Left colon (tissue), 2 donors: ENCODE data around the gene USP28. TPM values are rescaled to one million over a fixed set of nuclear protein-coding genes. Genes with fewer than 3 reads are reported as not detected.
"Not testable (repeated sequence)": the region's sequence is repeated elsewhere in the genome, so short reads cannot be mapped to it uniquely, and the experiment has no call there.

Experiments used
- ATAC-seq: fragments of 200-7000 bp; cut with Tn5 transposase; one replicate; pipeline ENCODE4 v1.9.1; 2020; ENCODE audit warnings: mild to moderate bottlenecking, moderate library complexity
- DNase-seq, 2 donors: peaks; one replicate each; pipeline ENCODE4 v3.0.0-alpha.2; 2020
- intact Hi-C, 2 donors: fragments of 100-400 bp; cut with DNase I in 1 of 2; cut with micrococcal nuclease in 1 of 2; formaldehyde crosslinking; loops; one replicate each; pipeline versions ENCODE4 v1.11.2 to v1.14.0; 2022; cut with DNase I, micrococcal nuclease
- long read RNA-seq: library from polyadenylated mRNA; unstranded; transcript quantifications from one replicate; pipeline ENCODE4 v2.0.0, GENCODE V29; 2021
- total RNA-seq, 2 donors: library from RNA; stranded (reverse); fragmentation: NEBNext Ultra II Directional; extraction: Animal tissue kit (Norgen Biotek cat#: 25700); gene quantifications; one replicate each; pipeline ENCODE4 v1.2.1, GENCODE V29; 2021
- donor health status: DM: no; HTN: no; CAD: no.
- donor health status: DM: yes; HTN: yes; CAD: no.

Gene USP28, protein sequence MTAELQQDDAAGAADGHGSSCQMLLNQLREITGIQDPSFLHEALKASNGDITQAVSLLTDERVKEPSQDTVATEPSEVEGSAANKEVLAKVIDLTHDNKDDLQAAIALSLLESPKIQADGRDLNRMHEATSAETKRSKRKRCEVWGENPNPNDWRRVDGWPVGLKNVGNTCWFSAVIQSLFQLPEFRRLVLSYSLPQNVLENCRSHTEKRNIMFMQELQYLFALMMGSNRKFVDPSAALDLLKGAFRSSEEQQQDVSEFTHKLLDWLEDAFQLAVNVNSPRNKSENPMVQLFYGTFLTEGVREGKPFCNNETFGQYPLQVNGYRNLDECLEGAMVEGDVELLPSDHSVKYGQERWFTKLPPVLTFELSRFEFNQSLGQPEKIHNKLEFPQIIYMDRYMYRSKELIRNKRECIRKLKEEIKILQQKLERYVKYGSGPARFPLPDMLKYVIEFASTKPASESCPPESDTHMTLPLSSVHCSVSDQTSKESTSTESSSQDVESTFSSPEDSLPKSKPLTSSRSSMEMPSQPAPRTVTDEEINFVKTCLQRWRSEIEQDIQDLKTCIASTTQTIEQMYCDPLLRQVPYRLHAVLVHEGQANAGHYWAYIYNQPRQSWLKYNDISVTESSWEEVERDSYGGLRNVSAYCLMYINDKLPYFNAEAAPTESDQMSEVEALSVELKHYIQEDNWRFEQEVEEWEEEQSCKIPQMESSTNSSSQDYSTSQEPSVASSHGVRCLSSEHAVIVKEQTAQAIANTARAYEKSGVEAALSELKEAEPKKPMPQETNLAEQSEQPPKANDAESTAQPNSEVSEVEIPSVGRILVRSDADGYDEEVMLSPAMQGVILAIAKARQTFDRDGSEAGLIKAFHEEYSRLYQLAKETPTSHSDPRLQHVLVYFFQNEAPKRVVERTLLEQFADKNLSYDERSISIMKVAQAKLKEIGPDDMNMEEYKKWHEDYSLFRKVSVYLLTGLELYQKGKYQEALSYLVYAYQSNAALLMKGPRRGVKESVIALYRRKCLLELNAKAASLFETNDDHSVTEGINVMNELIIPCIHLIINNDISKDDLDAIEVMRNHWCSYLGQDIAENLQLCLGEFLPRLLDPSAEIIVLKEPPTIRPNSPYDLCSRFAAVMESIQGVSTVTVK
- 10 to 100 TPM; 20.0 to 21.8 TPM for total RNA-seq
- long read RNA-seq, partial matches to known transcripts: 4 of 15 reads
- long read RNA-seq, other reads (novel, unspliced or antisense): 11 of 15 reads

GRCh38 chr11:113875234-113876073 lies at the start of gene USP28:
Gene USP28, minus strand, starts transcription at chr11:113875572. Its CDS starts 71 bp downstream, at chr11:113875501.
- peak; percentile 90 for ATAC-seq
- DNase-seq: peak; percentile 97 to 98
- intact Hi-C loops: no loop called here

DNA sequence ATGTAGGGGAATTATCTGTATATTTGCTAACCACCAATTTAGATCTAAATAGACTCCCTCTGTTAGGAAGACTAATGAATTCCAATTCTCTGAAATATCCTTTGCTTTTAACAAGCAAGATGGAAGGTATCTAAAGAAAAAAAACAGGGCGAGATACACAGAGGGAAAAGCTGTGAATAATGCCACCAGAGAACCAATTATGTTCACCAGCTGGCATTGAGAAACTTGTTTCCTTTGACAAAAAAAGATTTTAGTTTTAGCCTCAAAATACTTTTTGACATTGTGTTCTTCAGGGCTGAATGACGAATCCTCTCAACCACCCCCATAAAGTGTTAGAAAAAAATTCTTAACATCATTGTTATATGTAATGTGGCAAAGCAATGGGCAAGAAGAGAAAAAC lies 48.2 kb upstream of the USP28 start:
- no peak for DNase-seq
- no peak for ATAC-seq
- intact Hi-C loops: no loop called here

DNA sequence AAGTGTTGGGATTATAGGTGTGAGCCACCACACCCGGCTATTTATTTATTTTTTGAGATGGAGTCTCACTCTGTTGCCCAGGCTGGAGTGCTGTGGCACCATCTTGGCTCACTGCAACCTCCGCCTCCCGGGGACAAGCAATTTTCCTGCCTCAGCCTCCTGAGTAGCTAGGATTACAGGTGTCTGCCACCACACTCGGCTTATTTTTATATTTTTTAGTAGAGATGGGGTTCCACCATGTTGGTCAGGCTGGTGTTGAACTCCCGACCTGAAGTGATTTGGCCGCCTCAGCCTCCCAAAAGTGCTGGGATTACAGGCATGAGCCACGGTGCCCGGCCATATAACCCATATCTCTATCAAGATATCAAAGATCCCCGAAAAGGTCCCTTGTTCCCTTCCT lies 36.1 kb upstream of the USP28 start:
- intact Hi-C loops, ATAC-seq, DNase-seq: not testable (repeated sequence)

- ATAC-seq: no peak
- intact Hi-C loops: no loop called here
- no peak for DNase-seq
These were observed 32.7 kb upstream of the USP28 start for GRCh38 chr11:113908098-113908497.

- ATAC-seq (no peak), DNase-seq (no peak)
- intact Hi-C loops: no loop called here
These were observed 32.3 kb upstream of the USP28 start for GRCh38 chr11:113907681-113908080.

GRCh38 chr11:113907152-113907551 lies 31.8 kb upstream of the USP28 start:
- DNase-seq: no peak
- ATAC-seq: no peak
- intact Hi-C loops: no loop called here

DNA sequence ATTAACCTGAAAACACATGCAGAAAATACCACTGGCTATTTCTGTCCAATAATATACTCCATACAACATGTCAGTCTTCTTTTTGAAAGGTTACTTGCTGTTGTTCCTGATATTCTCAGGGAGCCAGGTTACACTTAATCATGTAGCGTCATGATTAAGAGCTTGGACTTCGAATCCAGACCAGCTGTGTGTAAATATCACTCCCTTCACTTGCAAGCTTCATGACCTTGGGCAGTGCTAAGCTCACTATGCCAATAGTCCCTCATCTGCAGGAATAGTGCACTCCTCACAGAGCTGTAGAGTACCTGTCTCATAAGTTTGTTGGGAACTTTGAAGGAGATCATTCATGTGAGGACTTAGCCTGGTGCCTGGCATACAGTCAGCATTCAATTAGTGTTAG lies 31.1 kb upstream of the USP28 start:
- ATAC-seq (peak; percentile 86), DNase-seq (no peak)
- intact Hi-C loops: no loop called here

- ATAC-seq (peak; percentile 96), DNase-seq (peak; percentile 64 to 77)
- intact Hi-C loops: no loop called here
These were observed 30.7 kb upstream of the USP28 start for GRCh38 chr11:113906038-113906437.

DNA sequence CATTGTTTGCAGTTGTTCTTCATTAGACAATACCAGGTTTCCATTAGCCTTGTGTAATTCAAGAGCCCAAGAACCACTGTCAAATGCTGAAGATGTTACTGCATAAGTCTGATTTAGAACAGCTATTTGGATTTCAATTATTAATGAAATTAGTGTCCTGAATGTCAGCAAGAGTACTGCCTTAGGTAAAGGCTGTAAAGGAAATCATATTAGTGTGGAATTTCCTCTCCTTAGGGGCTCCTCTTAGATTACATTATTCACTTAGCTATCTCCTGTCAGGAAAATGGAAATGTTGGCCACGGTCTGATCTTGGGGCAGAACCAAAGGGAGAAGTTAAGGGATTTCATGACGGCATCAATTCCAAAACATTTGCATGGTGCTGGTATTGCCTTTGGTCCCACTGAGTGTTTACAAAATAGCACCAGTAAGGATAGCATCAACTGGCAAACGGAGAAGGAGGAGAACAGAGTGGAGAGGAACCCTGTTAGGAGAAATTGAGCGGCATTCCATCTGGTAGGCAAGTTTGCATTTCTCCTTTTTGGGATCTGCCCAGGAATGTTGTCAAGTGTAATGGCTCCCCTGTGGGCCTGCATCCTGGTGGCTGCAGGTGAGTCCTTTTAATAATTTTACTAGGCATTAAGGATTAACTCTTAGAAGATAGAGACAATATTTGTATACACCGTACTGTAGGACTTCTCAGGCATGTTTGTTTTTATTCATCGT lies 29.2 kb upstream of the USP28 start, which contains the start of gene HTR3B:
Gene HTR3B, plus strand, starts transcription at position 418 of the 723 bp plus-strand sequence. Its CDS starts 138 bp downstream, at position 556.
- DNase-seq: no peak
- no peak for ATAC-seq
- intact Hi-C loops: no loop called here

- DNase-seq (no peak), ATAC-seq (no peak)
- intact Hi-C loops: no loop called here
These were observed 25.8 kb upstream of the USP28 start for GRCh38 chr11:113901141-113901540.

GRCh38 chr11:113896156-113896879 lies 20.9 kb upstream of the USP28 start:
- intact Hi-C loops: loop anchor here (5.0 to 10.0 kb wide), 2 partner anchors 366 to 368 kb away; no protein-coding TSS in a partner anchor
- peak in 1 of 2 donors; percentile 62 for DNase-seq
- ATAC-seq: peak; percentile 71

DNA sequence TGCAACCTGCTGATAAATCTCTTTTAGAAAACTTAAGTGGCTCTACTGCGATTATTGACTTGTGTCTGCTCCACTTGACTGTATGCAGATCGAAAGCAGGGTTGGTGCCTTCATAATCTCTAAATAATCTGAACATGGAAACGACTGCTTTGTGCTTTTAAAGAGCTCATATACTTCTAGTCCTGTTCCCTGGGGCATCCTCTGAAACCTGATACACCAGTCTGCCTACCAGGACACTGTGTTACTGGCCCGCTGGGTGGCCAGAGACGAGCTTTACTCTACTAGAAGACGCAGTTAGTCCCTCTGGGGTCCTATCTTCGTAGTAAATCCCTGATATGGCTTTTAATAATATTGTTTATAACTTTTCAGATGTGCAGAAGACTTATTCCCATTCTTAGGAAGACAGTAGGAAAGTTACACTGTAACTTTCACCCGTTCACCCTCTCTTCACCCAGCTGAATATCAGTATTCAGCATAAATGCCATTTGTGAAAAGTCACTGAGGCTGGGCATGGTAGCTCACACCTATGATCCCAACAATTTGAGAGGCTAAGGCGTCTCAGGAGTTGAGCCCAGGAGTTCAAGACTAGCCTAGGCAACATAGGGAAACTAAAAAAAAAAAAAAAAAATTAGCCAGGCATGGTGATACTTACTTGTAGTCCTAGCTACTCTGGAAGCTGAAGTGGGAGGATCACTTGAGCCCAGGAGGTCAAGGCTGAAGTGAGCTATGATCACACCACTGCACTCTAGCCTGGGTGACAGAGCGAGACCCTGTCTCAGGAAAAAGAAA lies 20.2 kb upstream of the USP28 start:
- intact Hi-C loops: loop anchor here (5.0 to 10.0 kb wide), 2 partner anchors 367 to 369 kb away; no protein-coding TSS in a partner anchor
- ATAC-seq: no peak
- no peak for DNase-seq

DNA sequence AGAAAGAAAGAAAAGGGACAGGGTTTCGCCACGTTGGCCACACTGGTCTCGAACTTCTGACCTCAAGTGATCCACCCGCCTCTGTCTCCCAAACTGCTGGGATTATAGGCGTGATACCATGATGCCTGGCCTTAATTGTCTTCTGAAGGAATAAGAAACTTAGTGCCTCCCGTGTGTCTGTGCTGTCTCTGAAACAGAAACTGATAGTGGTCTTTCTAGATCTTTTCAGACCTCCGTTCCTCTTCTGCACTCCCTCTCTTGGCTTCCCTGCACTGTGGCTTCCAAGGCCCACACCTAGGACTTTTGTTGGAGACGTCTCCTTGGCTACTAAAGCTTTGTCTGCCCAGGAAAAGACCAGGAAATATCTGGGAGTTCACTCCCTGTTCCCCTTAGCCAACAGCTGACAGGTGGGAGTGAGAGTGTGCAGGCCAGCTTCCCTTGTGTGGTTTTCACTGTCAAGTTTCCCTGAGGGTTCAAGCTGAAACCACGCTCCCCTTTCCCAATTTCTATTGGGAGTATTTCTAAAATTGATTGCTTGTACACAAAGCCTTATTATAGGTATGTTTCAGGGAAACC lies 19.1 kb upstream of the USP28 start:
- no peak for ATAC-seq
- intact Hi-C loops: loop anchor here in 1 of 2 donors (10.0 kb wide), 1 partner anchor 370 kb away; no protein-coding TSS in a partner anchor
- DNase-seq: no peak

GRCh38 chr11:113888848-113889247 lies 13.5 kb upstream of the USP28 start:
- DNase-seq (no peak), ATAC-seq (no peak)
- intact Hi-C loops: no loop called here

- no peak for ATAC-seq
- DNase-seq: no peak
- intact Hi-C loops: no loop called here
These were observed 10.5 kb upstream of the USP28 start for GRCh38 chr11:113885897-113886296.
